A204.1 (cell line): ENCODE measurements around the gene PTGDS.

Experiments used
- FAIRE-seq: peaks from 2 replicates; lab custom pipeline; 2012; peaks lifted over from hg19 to GRCh38; lab: Jason Lieb, UNC

The PTGDS gene

GRCh38 chr9:136974817-136975535 lies 2.3 kb upstream of the PTGDS start:
- no peak for FAIRE-seq

- no peak for FAIRE-seq
These were observed 1.7 kb upstream of the PTGDS start for GRCh38 chr9:136975644-136976043.

- FAIRE-seq, result no peak
These were observed 357 bp downstream of the PTGDS start for GRCh38 chr9:136977649-136978072.

- FAIRE-seq, result no peak
These were observed 965 bp downstream of the PTGDS start for GRCh38 chr9:136978073-136978864.

- no peak for FAIRE-seq
These were observed 1.7 kb downstream of the PTGDS start for GRCh38 chr9:136978865-136979544.

GRCh38 chr9:136979769-136980587 lies 2.7 kb downstream of the PTGDS start:
- FAIRE-seq, result no peak

- FAIRE-seq, result no peak
These were observed 3.6 kb downstream of the PTGDS start for GRCh38 chr9:136980669-136981478.

- FAIRE-seq, result no peak
These were observed 4.4 kb downstream of the PTGDS start for GRCh38 chr9:136981588-136982231.

GRCh38 chr9:136982232-136983051 lies 5.1 kb downstream of the PTGDS start, which contains the start of gene LCNL1:
Gene LCNL1, plus strand, starts transcription at chr9:136982993. Its CDS starts 594 bp downstream, at chr9:136983587.
- FAIRE-seq, result no peak

- FAIRE-seq, result no peak
These were observed 5.9 kb downstream of the PTGDS start for GRCh38 chr9:136983167-136983566.

- FAIRE-seq, result no peak
These were observed 6.5 kb downstream of the PTGDS start for GRCh38 chr9:136983656-136984314.

GRCh38 chr9:136984464-136985026 lies 7.2 kb downstream of the PTGDS start:
- FAIRE-seq, result no peak

- FAIRE-seq, result no peak
These were observed 7.8 kb downstream of the PTGDS start for GRCh38 chr9:136985027-136985602.

GRCh38 chr9:136985853-136986252 lies 8.5 kb downstream of the PTGDS start:
- no peak for FAIRE-seq

GRCh38 chr9:136988872-136989271 lies 11.6 kb downstream of the PTGDS start:
- no peak for FAIRE-seq

- FAIRE-seq, result no peak
These were observed 13.1 kb downstream of the PTGDS start for GRCh38 chr9:136990242-136990911.

- no peak for FAIRE-seq
These were observed 14.9 kb downstream of the PTGDS start, which contains the start of gene PAXX for GRCh38 chr9:136991993-136992818. Gene PAXX, plus strand, starts transcription at chr9:136992422. Its CDS starts 22 bp downstream, at chr9:136992444.
